ENCODE data around the gene PTGR3. TPM values are rescaled to one million over a fixed set of nuclear protein-coding genes. Genes with fewer than 3 reads are reported as not detected.

The PTGR3 gene
- total RNA-seq, 2 donors from 2014 or later, result 8.9 to 26.5 TPM

DNA sequence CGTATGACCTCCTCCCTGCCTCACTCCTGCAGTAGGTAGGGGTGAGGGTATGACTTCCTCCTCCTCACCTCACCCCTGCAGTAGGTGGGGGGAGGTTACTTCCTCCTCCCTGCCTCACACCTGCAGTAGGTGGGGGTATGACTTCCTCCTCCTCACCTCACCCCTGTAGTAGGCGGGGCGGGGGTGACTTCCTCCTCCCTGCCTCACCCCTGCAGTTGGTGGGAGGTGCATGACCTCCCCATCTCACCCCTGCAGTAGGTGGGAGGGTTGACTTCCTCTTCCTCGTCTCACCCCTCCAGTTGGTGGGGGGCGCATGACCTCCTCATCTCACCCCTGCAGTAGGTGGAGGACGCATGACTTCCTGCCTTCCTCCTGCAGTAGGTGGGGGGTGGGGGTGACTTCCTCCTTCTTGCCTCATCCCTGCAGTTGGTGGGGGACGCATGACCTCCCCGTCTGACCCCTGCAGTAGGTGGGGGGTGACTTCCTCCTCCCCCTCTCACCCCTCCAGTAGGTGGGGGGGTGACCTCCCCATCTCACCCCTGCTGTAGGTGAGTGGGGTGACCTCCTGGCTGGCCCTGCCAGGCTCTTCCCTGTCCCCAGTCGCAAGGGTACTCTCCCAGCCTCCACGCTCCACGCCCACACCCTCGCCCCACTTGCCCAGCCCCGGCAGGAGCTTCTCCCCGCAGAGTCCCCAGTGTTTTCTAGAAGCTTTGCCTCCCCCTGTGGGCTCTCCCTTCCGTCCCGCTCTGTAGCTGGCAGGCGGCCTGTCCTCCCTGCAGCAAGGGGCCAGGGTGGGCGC, 40.9 kb upstream of the PTGR3 start:
- Histone ChIP-seq H3K4me1 (peaks cover 18% of the 10 kb centered on the region), H3K27me3 (no peaks in the 10 kb centered on the region), H3K9me3 (no peaks in the 10 kb centered on the region), H3K36me3 (replicated peaks in 1 of 2; ENCODE audit: insufficient read depth in 1 of 2, low read depth in 2 of 2) (no peaks in the 10 kb centered on the region), H3K27ac (peak overlapping the region in 1 of 4 donors; percentile 5), H3K4me3 (no peak overlapping the region)
- DNase-seq (no peak), ATAC-seq (no peak)
- TF ChIP-seq POLR2A (IDR thresholded peaks at IDR 0.05), result no peak
- TF ChIP-seq, protein P1, sequence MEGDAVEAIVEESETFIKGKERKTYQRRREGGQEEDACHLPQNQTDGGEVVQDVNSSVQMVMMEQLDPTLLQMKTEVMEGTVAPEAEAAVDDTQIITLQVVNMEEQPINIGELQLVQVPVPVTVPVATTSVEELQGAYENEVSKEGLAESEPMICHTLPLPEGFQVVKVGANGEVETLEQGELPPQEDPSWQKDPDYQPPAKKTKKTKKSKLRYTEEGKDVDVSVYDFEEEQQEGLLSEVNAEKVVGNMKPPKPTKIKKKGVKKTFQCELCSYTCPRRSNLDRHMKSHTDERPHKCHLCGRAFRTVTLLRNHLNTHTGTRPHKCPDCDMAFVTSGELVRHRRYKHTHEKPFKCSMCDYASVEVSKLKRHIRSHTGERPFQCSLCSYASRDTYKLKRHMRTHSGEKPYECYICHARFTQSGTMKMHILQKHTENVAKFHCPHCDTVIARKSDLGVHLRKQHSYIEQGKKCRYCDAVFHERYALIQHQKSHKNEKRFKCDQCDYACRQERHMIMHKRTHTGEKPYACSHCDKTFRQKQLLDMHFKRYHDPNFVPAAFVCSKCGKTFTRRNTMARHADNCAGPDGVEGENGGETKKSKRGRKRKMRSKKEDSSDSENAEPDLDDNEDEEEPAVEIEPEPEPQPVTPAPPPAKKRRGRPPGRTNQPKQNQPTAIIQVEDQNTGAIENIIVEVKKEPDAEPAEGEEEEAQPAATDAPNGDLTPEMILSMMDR (IDR thresholded peaks at IDR 0.05), result no peak
- 80 to 93% methylated on average over 18 of the region's 18 CpGs for WGBS, 2 donors
- intact Hi-C loops (cut with DNase I), result no loop called here

DNA sequence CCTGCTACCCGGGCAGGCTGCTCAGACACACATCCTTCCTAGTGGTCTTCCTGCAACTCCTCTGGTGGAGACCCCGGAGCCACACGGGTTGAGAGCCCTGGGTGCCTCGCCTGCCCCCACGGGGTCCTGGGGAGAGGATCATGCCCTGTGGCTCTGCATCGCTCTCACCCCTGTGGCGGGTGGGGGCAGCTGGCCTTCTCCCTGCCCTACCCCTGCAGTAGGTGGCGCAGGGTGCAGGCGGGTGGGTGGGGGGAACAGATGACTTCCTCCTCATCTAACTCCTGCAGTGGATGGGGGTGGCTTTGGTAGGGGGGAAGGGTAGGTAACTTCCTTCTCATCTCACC, 40.2 kb upstream of the PTGR3 start:
- Histone ChIP-seq H3K9me3 (no peaks in the 10 kb centered on the region), H3K36me3 (replicated peaks in 1 of 2; ENCODE audit: insufficient read depth in 1 of 2, low read depth in 2 of 2) (no peaks in the 10 kb centered on the region), H3K4me1 (peaks cover 25% of the 10 kb centered on the region), H3K27me3 (no peaks in the 10 kb centered on the region), H3K27ac (peak overlapping the region in 2 of 4 donors; percentile 60 to 71), H3K4me3 (no peak overlapping the region)
- WGBS, 2 donors, result 94 to 97% methylated on average over 4 to 8 of the region's 9 CpGs
- TF ChIP-seq, protein P1 (IDR thresholded peaks at IDR 0.05), result no peak
- TF ChIP-seq POLR2A (IDR thresholded peaks at IDR 0.05), result no peak
- intact Hi-C loops (cut with DNase I), result no loop called here
- ATAC-seq, result no peak
- DNase-seq, result no peak

DNA sequence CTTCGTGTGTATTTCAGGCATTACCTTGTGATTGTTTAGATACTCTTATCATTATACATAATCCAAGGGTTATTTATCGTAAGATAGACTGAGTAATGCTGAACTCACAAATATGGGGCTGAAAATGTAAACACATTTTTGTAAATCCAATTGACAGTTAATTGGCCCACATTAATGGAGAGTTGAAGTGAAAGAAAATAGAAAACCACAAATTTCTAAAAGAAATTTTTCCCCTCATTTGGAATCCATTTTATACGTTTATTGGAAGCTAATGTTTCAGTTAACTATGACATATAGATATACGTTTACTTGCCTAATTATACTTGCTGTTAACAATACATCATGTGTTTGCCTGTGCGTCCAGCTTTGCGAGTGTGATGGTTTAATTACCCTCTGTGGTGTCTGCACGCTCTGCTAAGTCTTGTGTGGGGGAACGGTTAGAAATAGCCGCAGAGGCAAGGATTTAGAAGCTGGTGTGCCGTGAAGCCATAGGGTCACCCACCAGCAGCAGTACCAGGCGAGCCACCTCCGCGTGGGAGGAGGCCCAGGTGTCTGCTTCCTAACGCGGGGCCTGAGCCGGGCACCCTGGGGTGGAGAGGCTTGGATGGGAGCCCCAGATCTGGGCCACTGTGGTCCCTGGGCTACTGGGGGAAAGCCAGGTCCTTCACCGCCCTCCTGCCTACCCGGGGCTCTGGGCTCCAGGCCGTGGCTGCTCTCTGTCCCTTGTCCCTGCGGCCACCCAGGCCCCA, 39.7 kb upstream of the PTGR3 start:
- H3K36me3 ChIP-seq (replicated peaks in 1 of 2; ENCODE audit: insufficient read depth in 1 of 2, low read depth in 2 of 2), result no peaks in the 10 kb centered on the region
- no peak for DNase-seq

DNA sequence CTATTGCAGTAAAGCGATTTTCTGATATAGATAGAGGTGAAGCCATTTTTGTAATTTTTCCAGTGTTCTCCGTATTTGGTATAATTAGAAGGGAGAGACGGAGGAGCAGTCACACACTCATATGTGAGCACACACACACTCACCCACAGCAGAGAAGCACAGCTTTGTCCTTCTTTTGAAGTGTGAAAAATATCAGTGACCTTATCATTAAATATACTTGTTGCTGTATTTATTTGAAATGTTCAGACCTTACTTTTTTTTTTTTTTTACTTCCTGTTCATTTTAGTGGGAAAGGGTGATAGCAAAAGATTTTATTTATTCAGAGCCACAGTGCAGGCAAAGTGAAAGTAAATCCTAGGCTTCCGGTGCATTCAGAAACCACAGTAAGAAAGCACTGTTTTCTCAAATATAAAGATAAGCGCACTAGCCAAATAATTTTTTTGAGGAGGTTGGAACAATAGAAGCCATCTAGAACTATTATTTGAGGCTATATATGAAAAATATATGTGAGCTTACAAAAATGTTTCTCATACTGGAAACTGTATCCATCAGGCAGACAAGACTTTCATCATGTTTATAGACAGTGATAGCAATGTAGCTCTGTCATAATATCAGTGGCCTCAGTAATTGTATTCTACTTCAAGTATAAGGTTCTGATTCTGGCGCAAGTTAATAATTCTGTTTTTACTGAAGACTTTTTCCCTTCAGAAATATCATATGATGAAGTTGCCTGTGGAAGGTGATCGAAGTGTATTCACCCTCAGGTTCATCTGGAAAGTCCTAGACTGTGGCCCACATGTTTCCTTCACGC, 38.9 kb upstream of the PTGR3 start:
- ATAC-seq (peak; percentile 56), DNase-seq (no peak)
- TF ChIP-seq POLR2A (IDR thresholded peaks at IDR 0.05), result no peak
- TF ChIP-seq, protein P1 (IDR thresholded peaks at IDR 0.05), result no peak
- H3K4me3 ChIP-seq, result no peak overlapping the region
- H3K27me3 ChIP-seq, result no peaks in the 10 kb centered on the region
- no peaks in the 10 kb centered on the region for H3K9me3 ChIP-seq
- intact Hi-C loops (cut with DNase I), result no loop called here
- peak overlapping the region; percentile 49 to 71 (median 56) for H3K27ac ChIP-seq
- peaks cover 25% of the 10 kb centered on the region for H3K4me1 ChIP-seq
- 24% methylated on average over 8 of the region's 8 CpGs for WGBS, 2 donors
- no peaks in the 10 kb centered on the region for H3K36me3 ChIP-seq (replicated peaks in 1 of 2; ENCODE audit: insufficient read depth in 1 of 2, low read depth in 2 of 2)

More for the DNA sequence above, 39.7 kb upstream of the PTGR3 start:
- H3K27me3 ChIP-seq, result no peaks in the 10 kb centered on the region
- peaks cover 25% of the 10 kb centered on the region for H3K4me1 ChIP-seq
- 78 to 82% methylated on average over 16 to 17 of the region's 20 CpGs for WGBS, 2 donors
- no peak for ATAC-seq
- peak overlapping the region; percentile 49 to 71 (median 56) for H3K27ac ChIP-seq
- H3K9me3 ChIP-seq, result no peaks in the 10 kb centered on the region
- H3K4me3 ChIP-seq, result no peak overlapping the region
- intact Hi-C loops (cut with DNase I), result no loop called here
- no peak for TF ChIP-seq POLR2A (IDR thresholded peaks at IDR 0.05)
- TF ChIP-seq, protein P1 (IDR thresholded peaks at IDR 0.05), result no peak

Measured in body of pancreas (tissue), 4 donors.